LoVo (cell line): ENCODE measurements around the gene ADARB1.

ENCODE experiments used
- DNase-seq: peaks from one replicate; pipeline ENCODE4 v3.0.0-alpha.2; 2016; ENCODE audit warnings: low spot score

The ADARB1 gene

GRCh38 chr21:45075596-45076244 is 1.3 kb downstream of the ADARB1 start:
- no peak for DNase-seq

DNA sequence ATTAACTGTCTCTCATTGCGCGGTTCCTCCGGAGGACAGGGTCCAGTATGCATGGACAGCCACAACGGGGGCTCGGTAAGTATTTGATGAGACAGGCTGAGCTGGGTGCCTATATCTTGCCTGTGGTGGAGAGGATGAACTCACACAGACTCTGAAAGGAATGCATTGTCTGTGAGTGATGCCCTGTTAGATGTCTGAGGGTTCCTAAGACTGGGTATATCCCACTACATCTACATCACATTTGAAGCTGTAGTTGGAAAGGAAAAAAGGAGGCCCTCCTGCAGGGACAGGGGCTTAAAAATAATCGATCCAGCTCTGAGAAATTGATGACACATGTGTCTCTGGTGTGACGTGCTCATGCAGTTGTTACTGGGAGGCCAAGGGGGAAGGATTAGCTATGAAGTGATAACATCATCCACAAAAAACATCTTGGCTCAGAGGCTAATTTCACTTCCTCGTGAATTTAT is 1.9 kb downstream of the ADARB1 start:
- no peak for DNase-seq

- DNase-seq: no peak
Observed at GRCh38 chr21:45078371-45078770, 4.0 kb downstream of the ADARB1 start.

DNA sequence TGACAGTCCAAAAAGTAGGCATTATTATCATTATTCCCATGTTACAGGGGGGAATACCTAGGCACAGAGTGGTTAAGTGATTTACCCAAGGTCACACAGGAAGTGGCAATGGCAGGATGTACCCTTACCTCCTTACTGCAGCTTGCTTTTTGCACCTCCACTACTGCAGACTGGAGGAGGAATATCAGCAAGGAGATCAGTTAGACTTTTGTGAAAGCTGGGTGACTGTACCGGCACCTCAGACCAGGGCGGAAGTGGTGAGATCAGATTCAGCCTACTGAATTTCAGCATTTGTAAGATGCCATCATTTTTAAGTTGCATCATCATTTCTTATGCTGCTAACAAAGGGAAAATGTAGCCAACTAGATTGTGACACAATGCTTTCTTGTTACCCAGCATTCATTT is 4.5 kb downstream of the ADARB1 start:
- DNase-seq: no peak

DNA sequence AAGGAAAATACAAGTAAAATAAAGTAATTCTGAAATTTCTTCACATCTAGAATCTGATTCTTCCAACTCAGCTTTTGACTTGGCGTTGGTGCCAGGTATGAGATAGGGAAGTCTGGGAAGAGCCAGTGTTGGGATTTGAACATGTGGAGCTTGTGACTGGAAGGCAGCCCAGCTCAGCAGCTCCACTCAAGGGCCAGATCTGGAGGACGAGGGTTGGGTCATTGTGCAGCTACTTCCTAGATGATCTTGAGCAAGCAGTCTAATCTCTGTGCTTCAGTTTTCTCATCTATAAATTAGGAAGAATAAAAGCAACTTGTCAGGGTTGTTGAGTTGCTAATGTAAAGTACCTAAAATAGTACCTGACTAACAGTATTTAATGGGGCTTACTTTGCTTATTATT is 5.0 kb downstream of the ADARB1 start:
- DNase-seq: no peak

GRCh38 chr21:45080232-45080631 is 5.9 kb downstream of the ADARB1 start:
- DNase-seq: no peak

DNA sequence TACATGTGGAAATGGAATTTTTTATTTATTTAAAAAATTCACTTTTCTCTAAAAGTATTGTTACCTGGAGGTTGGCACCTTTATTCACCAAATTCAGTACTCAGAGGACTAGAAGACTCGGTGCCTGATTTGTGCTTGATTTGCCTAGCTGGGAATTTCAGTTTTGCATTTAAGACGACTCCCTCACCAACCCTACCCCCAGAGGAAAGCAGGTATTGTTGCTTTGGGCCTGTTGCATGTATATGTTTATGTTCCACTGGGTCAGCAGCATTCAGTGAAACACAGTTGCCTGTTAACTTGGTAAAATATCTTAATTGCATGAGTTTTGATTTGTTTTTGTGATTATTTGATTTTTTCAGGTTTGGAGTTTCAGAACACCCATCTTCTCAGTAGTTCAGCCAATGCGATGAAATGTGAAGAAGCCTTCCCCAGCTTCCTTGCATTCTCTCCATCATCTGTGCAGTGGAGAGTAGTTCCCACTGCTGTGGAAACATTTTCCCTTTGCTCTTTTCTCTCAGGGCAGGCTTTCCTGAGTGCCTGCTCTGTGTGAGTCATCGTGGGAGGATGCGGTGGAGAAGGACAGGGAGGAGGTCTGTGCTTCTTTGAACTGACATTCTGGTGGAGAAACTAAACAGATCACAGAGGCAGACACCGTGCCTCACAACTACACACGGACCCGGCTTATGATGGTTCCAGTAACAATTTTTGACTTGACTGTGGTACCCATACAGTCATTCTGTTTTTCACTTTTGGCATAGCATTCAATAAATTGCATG is 6.4 kb downstream of the ADARB1 start:
- no peak for DNase-seq

DNA sequence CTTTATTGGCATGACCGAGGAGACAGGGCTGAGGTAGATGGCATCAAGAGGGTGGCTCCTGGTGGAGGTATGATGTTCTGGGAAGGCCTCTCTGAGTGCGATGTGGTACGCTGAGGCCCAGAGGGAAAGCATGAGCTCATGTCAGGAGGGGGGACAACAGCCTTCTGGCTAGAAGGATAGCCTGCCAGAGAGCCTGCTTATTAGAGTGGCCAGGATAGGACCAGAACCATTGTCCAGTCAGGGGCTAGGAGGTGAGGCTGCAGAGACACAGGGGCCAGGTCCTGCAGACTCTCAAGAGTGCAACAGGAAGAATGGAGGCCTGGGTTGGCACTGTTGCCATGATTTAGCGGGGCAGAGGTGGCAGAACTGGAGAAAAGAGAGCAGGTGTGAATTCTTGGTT is 7.3 kb downstream of the ADARB1 start:
- no peak for DNase-seq

DNA sequence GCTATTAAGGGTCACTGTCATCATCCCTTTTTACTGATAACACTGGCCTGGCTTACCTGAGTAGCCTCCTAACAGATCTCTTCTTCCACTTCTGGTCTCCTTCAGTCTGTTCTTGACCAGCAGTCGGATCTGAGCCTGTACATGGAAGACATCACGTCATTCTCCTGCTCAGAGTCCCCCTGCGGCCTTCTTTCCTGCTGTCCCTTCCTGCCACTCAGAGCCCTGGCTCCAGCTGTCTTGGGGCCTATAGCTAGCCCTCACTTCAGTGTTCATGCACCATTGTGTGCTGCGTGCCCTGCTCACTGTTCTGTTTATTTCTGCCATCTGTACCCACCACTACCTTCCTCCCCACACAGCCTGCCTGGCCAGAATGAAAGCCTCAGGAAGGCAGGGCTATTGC is 8.4 kb downstream of the ADARB1 start:
- no peak for DNase-seq

- no peak for DNase-seq
Observed at GRCh38 chr21:45084121-45084520, 9.7 kb downstream of the ADARB1 start.

DNA sequence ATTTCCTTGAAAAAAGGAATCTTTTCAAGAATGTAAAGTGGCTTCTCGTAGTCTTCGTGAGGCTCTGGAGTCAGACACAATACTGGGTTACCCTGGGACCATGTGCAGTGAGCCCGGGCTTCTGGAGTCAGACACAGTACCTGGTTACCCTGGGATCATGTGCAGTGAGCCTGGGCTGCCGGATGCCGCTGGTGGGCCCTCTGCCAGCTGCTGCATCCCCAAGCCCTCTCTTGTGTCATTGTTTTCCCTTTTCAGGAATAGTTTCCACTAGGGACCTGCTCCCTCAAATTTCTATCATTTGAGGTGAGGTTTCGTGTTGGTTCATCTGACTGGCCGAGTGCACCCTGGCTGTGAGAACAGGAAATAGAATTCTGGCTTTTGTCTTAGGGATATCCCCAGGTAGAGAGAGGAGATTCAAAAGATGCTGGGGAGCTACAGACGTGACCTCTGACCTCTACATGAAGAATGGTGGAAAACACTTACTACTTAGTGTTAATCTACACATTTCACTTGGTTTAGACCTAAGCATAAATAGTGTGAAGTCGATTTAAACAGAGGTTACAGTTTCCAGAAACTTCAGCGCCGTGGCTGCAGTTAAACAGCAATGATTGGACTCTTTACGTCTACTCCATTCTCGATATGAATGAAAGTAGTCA is 10.6 kb downstream of the ADARB1 start:
- no peak for DNase-seq

DNA sequence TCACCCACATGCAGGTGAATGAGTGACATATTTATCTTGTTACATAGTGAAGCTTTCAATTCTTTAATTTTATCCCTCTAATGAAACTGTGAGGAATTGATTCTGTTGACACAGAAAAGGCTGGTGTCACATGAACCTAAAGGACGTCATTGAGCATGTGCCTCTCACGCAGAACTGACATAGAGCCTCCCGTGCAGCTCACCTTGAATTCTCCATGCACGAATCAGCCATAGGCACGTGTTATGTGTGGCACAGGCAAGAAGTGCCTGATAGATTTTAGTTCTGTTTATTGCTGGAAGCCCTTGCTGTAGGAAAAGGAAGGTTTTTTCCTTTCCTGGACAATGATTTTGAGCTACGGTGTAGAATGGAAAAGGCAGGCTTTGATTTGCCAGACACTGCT is 11.3 kb downstream of the ADARB1 start:
- DNase-seq: no peak

DNA sequence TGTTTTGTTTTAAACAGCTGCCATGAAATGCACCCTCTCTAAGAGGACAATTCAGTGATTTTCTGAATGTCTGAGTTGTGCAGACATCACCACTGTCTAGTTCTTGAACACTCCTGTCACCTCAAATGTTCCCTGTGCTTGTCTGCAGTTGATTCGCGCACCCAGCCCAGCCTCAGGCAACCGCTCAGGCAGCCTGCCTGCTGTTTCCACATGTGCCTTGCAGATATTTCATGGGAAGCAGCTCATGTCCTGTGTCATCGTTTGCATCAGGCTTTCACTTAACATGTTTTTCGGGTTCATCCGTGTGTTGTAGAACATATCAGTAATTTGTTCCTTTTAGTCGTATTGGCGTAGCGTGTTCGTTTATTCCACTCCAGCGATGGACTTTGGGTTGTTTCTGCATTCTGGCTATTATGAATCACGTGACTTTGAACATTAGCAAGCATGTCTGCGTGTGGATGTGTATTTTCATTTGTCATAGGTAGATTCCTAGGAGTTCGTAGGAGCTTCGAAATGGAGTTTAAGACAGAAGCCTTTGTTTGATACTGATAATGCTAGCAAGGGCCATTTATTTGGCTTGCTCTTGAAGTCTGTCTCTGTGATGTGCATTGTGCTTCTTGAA is 12.1 kb downstream of the ADARB1 start:
- no peak for DNase-seq

GRCh38 chr21:45087022-45087823 is 12.8 kb downstream of the ADARB1 start:
- no peak for DNase-seq

- no peak for DNase-seq
Observed at GRCh38 chr21:45088116-45088515, 13.7 kb downstream of the ADARB1 start.

DNA sequence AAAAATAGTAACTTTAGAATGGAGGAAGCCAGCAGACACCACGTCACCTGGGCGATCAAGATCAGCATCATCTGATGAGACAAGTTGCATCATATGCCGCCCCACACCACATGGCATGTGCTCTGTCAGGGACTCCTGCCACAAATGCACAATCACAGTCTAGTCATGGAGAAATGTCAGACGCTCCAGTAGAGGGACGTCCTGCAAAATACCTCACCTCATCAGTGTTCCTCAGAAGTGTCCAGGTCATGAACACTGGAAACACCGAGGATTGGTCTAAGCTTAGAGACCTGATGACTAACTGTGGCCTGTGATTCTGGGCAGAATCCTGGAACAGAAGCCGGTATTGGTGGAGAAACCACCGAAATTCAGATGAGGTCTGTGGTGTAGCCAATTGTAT is 14.3 kb downstream of the ADARB1 start:
- DNase-seq: no peak

DNA sequence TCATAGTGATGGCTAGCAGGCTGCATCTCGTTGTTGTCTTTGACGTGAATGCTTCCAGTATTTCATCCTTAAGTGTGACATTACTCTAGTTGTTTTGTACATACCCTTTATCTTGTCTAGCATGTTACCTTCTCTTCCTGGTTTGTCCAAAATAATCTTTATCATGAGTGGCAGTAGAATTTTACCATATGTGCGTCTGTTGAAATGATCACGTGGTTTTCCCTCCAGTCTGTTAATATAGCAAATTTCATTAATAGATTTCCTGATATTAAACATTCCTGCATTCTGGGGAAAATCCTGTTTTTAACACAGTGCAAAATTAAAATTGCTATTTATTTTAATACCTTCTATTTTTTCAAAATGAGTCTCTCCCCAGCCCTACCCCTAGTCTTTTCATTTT is 15.6 kb downstream of the ADARB1 start:
- DNase-seq: no peak

- no peak for DNase-seq
Observed at GRCh38 chr21:45090966-45091365, 16.6 kb downstream of the ADARB1 start.

GRCh38 chr21:45091550-45092322 is 17.4 kb downstream of the ADARB1 start:
- no peak for DNase-seq

- DNase-seq: no peak
Observed at GRCh38 chr21:45093035-45093532, 18.7 kb downstream of the ADARB1 start.

DNA sequence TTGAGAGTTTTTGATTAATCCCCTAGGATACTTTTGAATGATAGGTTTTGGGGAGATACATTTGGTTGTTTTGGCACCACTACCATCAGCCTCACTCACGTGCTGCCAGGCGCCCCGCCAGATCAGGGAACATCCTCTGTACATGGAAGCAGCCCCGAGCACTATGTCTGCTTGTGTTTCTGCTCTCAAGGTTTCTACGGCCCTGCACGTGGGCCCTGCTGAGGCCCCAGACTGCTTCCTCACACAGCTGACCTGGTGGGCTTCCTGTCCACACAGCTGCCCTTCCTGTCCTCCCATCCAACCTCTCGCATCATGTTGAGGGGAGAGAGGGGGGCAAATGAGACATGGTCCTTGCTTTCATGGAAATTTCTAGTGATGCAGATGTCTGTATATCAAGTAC is 20.0 kb downstream of the ADARB1 start:
- DNase-seq: no peak
